GM21825 (cell line): ENCODE measurements around the gene FKBP1A.

ENCODE experiments used
- ATAC-seq: cut with Tn5 transposase; IDR thresholded peaks from one replicate; pipeline ENCODE4 v1.9.1; 2021; ENCODE audit warnings: mild to moderate bottlenecking, moderate library complexity; ENCODE audit not compliant: unreplicated experiment

Gene FKBP1A

GRCh38 chr20:1392693-1393506 lies at the start of gene FKBP1A:
TSS of gene FKBP1A (minus strand) at chr20:1393054. CDS start at chr20:1392998, 56 bp downstream.
- ATAC-seq = peak; percentile 82

GRCh38 chr20:1442304-1442703 lies 49.5 kb upstream of the FKBP1A start:
- ATAC-seq = no peak

- no peak for ATAC-seq
Observed at GRCh38 chr20:1441133-1441532, 48.3 kb upstream of the FKBP1A start.

- ATAC-seq = no peak
Observed at GRCh38 chr20:1440024-1440423, 47.2 kb upstream of the FKBP1A start.

GRCh38 chr20:1438361-1438760 lies 45.5 kb upstream of the FKBP1A start:
- no peak for ATAC-seq

- no peak for ATAC-seq
Observed at GRCh38 chr20:1437235-1437904, 44.5 kb upstream of the FKBP1A start.

- no peak for ATAC-seq
Observed at GRCh38 chr20:1436263-1436662, 43.4 kb upstream of the FKBP1A start.

GRCh38 chr20:1435337-1435699 lies 42.5 kb upstream of the FKBP1A start:
- ATAC-seq = no peak

- ATAC-seq = peak; percentile 91
Observed at GRCh38 chr20:1434571-1435336, 41.9 kb upstream of the FKBP1A start.

- ATAC-seq = no peak
Observed at GRCh38 chr20:1431158-1431557, 38.3 kb upstream of the FKBP1A start.

GRCh38 chr20:1430004-1430451 lies 37.2 kb upstream of the FKBP1A start:
- ATAC-seq = no peak

- no peak for ATAC-seq
Observed at GRCh38 chr20:1429143-1429728, 36.4 kb upstream of the FKBP1A start.

- ATAC-seq = no peak
Observed at GRCh38 chr20:1427457-1428054, 34.7 kb upstream of the FKBP1A start.

- ATAC-seq = no peak
Observed at GRCh38 chr20:1426231-1426849, 33.5 kb upstream of the FKBP1A start.

- no peak for ATAC-seq
Observed at GRCh38 chr20:1424336-1424735, 31.5 kb upstream of the FKBP1A start.

- ATAC-seq = no peak
Observed at GRCh38 chr20:1423625-1424106, 30.8 kb upstream of the FKBP1A start.

- ATAC-seq = no peak
Observed at GRCh38 chr20:1423206-1423605, 30.4 kb upstream of the FKBP1A start.

GRCh38 chr20:1422753-1423152 lies 29.9 kb upstream of the FKBP1A start:
- no peak for ATAC-seq

GRCh38 chr20:1420066-1420465 lies 27.2 kb upstream of the FKBP1A start:
- no peak for ATAC-seq

GRCh38 chr20:1418350-1418749 lies 25.5 kb upstream of the FKBP1A start:
- no peak for ATAC-seq
